ENCODE results near the gene ANKRD29. TPM values are rescaled to one million over a fixed set of nuclear protein-coding genes. Genes with fewer than 3 reads are reported as not detected.

The ANKRD29 gene
- total RNA-seq, 1 donor from 2014 or later = 14.0 TPM

- Histone ChIP-seq H3K4me3 (ENCODE audit: low read depth, low read length) (no peak overlapping the region), H3K36me3 (ENCODE audit: control insufficient read depth, insufficient read depth, low read length) (no peaks in the 10 kb centered on the region), H3K27me3 (ENCODE audit: control insufficient read depth, insufficient read depth, low read length) (no peaks in the 10 kb centered on the region)
- TF ChIP-seq CTCF (IDR thresholded peaks at IDR 0.05; ENCODE audit: insufficient read depth, low read length, severe bottlenecking) = no peak
- DNase-seq (ENCODE audit: low read depth) = no peak
- no peak for FAIRE-seq
Measured at GRCh38 chr18:23671564-23671963, 8.9 kb upstream of the ANKRD29 start.

GRCh38 chr18:23669804-23670405 is 7.2 kb upstream of the ANKRD29 start:
- FAIRE-seq (no peak), DNase-seq (ENCODE audit: low read depth) (no peak)
- no peak overlapping the region for H3K4me3 ChIP-seq (ENCODE audit: low read depth, low read length)
- no peaks in the 10 kb centered on the region for H3K36me3 ChIP-seq (ENCODE audit: control insufficient read depth, insufficient read depth, low read length)
- no peaks in the 10 kb centered on the region for H3K27me3 ChIP-seq (ENCODE audit: control insufficient read depth, insufficient read depth, low read length)
- TF ChIP-seq CTCF (IDR thresholded peaks at IDR 0.05; ENCODE audit: insufficient read depth, low read length, severe bottlenecking) = no peak

GRCh38 chr18:23669202-23669766 is 6.6 kb upstream of the ANKRD29 start:
- DNase-seq (ENCODE audit: low read depth) = no peak
- Histone ChIP-seq H3K36me3 (ENCODE audit: control insufficient read depth, insufficient read depth, low read length) (no peaks in the 10 kb centered on the region), H3K27me3 (ENCODE audit: control insufficient read depth, insufficient read depth, low read length) (no peaks in the 10 kb centered on the region), H3K4me3 (ENCODE audit: low read depth, low read length) (no peak overlapping the region)
- no peak for FAIRE-seq
- no peak for TF ChIP-seq CTCF (IDR thresholded peaks at IDR 0.05; ENCODE audit: insufficient read depth, low read length, severe bottlenecking)

- H3K27me3 ChIP-seq (ENCODE audit: control insufficient read depth, insufficient read depth, low read length) = no peaks in the 10 kb centered on the region
- no peak for DNase-seq (ENCODE audit: low read depth)
- FAIRE-seq = no peak
Measured at GRCh38 chr18:23668731-23669130, 6.0 kb upstream of the ANKRD29 start.

GRCh38 chr18:23667114-23667513 is 4.4 kb upstream of the ANKRD29 start:
- TF ChIP-seq CTCF (IDR thresholded peaks at IDR 0.05; ENCODE audit: insufficient read depth, low read length, severe bottlenecking) = no peak
- no peaks in the 10 kb centered on the region for H3K36me3 ChIP-seq (ENCODE audit: control insufficient read depth, insufficient read depth, low read length)
- FAIRE-seq = no peak
- H3K27me3 ChIP-seq (ENCODE audit: control insufficient read depth, insufficient read depth, low read length) = no peaks in the 10 kb centered on the region
- DNase-seq (ENCODE audit: low read depth) = no peak
- no peak overlapping the region for H3K4me3 ChIP-seq (ENCODE audit: low read depth, low read length)

More at GRCh38 chr18:23668731-23669130, 6.0 kb upstream of the ANKRD29 start:
- Histone ChIP-seq H3K36me3 (ENCODE audit: control insufficient read depth, insufficient read depth, low read length) (no peaks in the 10 kb centered on the region), H3K4me3 (ENCODE audit: low read depth, low read length) (no peak overlapping the region)
- no peak for TF ChIP-seq CTCF (IDR thresholded peaks at IDR 0.05; ENCODE audit: insufficient read depth, low read length, severe bottlenecking)

- DNase-seq (ENCODE audit: low read depth) (no peak), FAIRE-seq (no peak)
- Histone ChIP-seq H3K4me3 (ENCODE audit: low read depth, low read length) (no peak overlapping the region), H3K27me3 (ENCODE audit: control insufficient read depth, insufficient read depth, low read length) (no peaks in the 10 kb centered on the region), H3K36me3 (ENCODE audit: control insufficient read depth, insufficient read depth, low read length) (no peaks in the 10 kb centered on the region)
- TF ChIP-seq CTCF (IDR thresholded peaks at IDR 0.05; ENCODE audit: insufficient read depth, low read length, severe bottlenecking) = no peak
Measured at GRCh38 chr18:23664674-23665073, 2.0 kb upstream of the ANKRD29 start.
